GM19099 (cell line): ENCODE measurements around the gene LPAR1.

Source experiments
- POLR2A ChIP-seq: IDR thresholded peaks from 3 replicates; pipeline ENCODE4 v1.6.1; 2011; ENCODE audit warnings: low read depth; ENCODE audit not compliant: insufficient read length; ENCODE audit errors: extremely low read depth

LPAR1 gene

DNA sequence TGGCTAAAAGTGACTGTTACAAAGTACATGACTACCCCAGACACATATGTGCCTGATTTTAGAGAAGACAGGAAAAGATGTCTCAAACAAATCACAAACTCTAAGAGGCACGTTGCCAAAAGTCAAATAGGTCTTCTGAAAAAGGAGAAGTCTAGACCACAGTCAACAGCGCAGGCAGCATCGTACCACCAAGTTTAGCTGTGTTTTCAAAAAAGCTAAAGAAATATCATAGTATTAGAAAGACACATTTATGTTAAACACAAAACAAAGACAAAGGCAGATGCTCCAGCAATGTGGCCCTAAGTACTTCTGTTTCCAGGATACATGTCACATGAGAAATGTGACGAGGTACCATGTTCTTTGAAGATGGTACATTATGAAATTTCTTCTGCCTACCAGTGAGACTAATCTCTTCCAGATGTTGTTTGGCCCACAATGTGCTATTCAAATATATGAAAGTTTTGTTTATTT is 43.5 kb downstream of the LPAR1 start:
- TF ChIP-seq POLR2A, result no peak

- no peak for TF ChIP-seq POLR2A
Observed at GRCh38 chr9:110990481-110990880, 47.8 kb downstream of the LPAR1 start.

- no peak for TF ChIP-seq POLR2A
Observed at GRCh38 chr9:110986529-110986928, 51.7 kb downstream of the LPAR1 start.

DNA sequence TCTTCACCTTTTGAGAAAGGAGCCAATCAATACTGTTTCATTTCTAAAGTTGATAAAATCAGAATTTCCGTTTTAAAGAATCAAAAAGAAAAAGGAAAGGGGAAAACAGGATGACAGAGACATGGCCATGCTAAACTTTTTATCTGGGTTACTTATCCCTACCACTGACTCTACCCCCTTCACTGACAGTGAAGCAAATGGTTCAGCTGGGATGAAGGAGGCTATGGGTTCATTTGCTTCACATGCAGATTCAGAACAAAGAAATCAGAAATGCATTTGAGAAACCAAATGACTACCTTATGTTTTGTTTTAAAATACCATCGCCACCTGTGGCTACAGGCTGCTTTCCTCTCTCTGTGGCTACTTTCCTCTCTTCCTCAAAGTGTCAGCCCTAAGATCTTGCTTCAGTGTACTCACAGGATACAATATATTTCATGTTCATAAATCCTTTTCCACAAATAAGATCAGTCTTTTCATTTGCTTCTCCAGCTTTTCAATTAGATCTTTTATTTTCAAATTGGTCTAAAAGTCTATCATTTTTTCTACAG is 53.3 kb downstream of the LPAR1 start:
- no peak for TF ChIP-seq POLR2A

GRCh38 chr9:110980261-110980660 is 58.0 kb downstream of the LPAR1 start:
- no peak for TF ChIP-seq POLR2A

DNA sequence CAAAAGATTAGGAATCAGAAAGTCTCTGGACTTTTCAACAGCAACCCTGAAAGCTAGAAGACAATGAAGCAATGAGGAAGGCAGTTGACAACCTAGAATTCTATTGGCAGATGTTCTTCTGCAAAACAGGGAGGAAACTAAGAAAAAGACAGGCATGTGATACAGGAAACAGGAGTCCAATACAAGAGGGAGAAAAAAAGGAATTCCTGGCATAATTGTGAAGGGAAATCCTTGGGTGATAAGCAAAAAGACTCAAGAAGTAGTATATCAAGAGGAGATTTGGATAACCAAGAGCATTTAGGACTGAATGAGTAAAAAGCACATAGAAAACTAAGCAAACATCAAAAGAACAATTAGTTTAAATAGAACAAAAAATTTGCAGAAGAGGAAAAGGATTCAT is 58.6 kb downstream of the LPAR1 start:
- TF ChIP-seq POLR2A, result no peak

DNA sequence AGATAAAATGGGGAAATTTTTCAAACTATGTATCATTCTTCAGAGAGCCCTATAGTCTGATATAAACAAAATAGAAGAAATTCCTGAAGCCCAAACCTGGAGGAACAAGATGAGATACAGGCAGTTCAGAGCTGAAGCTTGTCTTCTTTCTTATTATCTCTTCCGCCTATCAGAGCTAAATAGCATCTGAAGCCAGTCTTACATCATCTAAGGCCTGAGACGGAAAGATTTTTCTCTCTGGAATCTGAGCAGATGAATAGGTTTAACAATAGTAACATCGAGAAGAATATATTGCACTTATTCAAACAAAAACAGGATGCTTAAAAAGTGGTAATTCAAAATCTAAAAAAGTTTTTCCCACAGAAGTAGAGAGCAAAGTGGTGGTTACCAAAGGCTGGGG is 59.8 kb downstream of the LPAR1 start:
- no peak for TF ChIP-seq POLR2A

GRCh38 chr9:110977259-110977709 is 61.0 kb downstream of the LPAR1 start:
- no peak for TF ChIP-seq POLR2A

- no peak for TF ChIP-seq POLR2A
Observed at GRCh38 chr9:110975969-110976368, 62.3 kb downstream of the LPAR1 start.

DNA sequence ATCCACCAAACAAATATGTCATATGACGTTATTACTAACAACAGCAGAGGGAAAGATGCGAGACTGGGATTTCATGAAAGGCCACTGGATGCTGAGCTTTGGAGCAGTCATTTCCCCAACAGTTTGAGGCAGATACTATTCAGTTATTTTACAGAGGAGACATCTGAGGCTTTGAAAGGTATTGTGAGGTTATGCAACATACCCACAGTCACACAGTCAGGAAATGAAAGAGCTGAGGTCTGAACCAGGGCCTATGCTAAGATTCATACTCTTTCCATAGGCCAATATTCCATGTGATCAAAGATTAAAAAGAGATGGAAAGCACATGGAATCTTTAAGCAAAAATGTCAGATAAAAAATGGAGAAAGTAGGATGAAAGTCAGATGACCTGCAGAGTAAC is 63.0 kb downstream of the LPAR1 start:
- TF ChIP-seq POLR2A, result no peak

GRCh38 chr9:110971705-110972104 is 66.6 kb downstream of the LPAR1 start:
- TF ChIP-seq POLR2A, result no peak

DNA sequence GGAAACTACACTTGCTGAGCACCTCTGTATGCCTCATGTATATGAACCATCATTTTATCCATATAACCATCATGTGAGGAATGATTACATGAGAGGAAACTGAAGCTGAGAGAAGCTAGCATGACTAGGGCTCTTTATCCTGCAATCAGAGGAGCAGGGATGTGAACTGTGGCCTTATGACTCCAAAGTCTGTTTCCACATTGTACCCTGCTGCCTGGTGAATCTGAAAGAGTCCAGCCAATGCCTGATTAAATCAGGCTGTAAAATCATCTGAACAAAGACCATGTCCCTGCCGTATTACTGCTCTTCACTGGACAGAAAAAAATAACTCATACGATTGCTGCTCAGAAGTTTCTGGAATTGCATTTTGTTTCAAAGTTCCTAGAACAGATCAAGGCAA is 67.0 kb downstream of the LPAR1 start:
- TF ChIP-seq POLR2A, result no peak

DNA sequence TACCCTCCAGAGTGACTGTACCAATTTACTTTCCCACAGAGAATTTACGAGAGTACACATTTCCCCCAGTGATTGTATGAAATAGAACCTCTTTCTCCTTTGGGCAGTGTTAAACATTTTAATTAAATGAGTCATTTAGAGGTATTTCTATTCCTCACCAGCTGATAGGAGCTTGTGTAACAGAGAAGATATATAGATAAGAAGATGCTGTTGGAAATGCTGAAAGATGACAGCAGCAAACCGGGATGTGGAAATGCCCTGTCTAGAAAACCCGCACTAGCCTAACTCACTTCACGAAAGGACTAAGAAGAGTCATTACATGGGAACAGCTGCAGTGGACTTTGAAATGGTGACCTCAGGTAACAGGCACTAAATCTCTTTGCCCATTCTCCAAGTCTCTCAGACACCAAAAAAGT is 68.3 kb downstream of the LPAR1 start:
- TF ChIP-seq POLR2A, result no peak

- no peak for TF ChIP-seq POLR2A
Observed at GRCh38 chr9:110968096-110968495, 70.2 kb downstream of the LPAR1 start.

GRCh38 chr9:110967196-110967595 is 71.1 kb downstream of the LPAR1 start:
- TF ChIP-seq POLR2A, result no peak

GRCh38 chr9:110960288-110960687 is 78.0 kb downstream of the LPAR1 start:
- TF ChIP-seq POLR2A, result no peak

DNA sequence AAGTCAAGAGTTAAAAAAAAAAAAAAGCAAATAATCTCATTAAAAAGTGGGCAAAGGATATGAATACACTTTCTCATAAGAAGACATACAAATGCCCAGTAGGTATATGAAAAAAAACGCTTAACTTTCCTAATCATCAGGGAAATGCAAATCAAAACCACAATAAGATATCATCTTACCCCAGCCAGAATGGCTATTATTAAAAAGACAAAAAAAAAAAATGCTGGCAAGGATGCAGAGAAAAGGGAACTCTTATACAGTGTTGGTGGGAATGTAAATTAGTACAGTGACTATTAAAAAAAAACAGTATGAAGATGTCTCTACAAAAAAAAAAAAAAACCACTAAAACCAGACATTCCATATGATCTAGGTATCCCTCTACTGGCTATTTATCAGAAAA is 79.4 kb downstream of the LPAR1 start:
- TF ChIP-seq POLR2A, result no peak
